ENCODE data around the gene CSAG1.
"Not testable (repeated sequence)": the region's sequence is repeated elsewhere in the genome, so short reads cannot be mapped to it uniquely, and the experiment has no call there.

The CSAG1 gene

GRCh38 chrX:152733261-152733975, at the start of gene CSAG1, which contains the start of gene MAGEA12:
Gene CSAG1 (minus strand): TSS chrX:152733721. CDS start chrX:152732460, 1,261 bp downstream.
Gene MAGEA12 (plus strand): TSS chrX:152733757. CDS start chrX:152736162, 2,405 bp downstream.
- Histone ChIP-seq H3K79me2 (ENCODE audit: insufficient read depth, low read length) (no peaks in the 10 kb centered on the region), H3K4me3 (ENCODE audit: insufficient read depth, low read length, poor library complexity, severe bottlenecking) (no peak within 1 kb of the TSS), H4K20me1 (ENCODE audit: low read depth, low read length) (no peaks in the 10 kb centered on the region), H3K27ac (ENCODE audit: low read depth, low read length) (no peak within 1 kb of the TSS), H3K27me3 (ENCODE audit: low read length) (no peaks in the 10 kb centered on the region), H3K36me3 (ENCODE audit: low read length) (no peaks in the 10 kb centered on the region), H3K4me2 (ENCODE audit: low read depth, low read length, poor library complexity, severe bottlenecking) (no peak within 1 kb of the TSS), H3K9me2 (replicated peaks; ENCODE audit: insufficient read depth, low read length) (no peaks in the 10 kb centered on the region), H2AFZ (ENCODE audit: low read depth, low read length, severe bottlenecking) (no peak within 1 kb of the TSS), H3K9ac (ENCODE audit: low read length) (no peak within 1 kb of the TSS), H3K9me3 (ENCODE audit: insufficient read depth, low read length) (no peaks in the 10 kb centered on the region), H3F3A (ENCODE audit: insufficient read depth) (no peaks in the 10 kb centered on the region)
- TF ChIP-seq EZH2phosphoT487 (conservative IDR thresholded peaks at IDR 0.05; ENCODE audit: low read length) (no peak), CTCF (IDR thresholded peaks at IDR 0.05; ENCODE audit: insufficient read depth, low read length, poor library complexity, severe bottlenecking) (no peak)

GRCh38 chrX:152769549-152770289, 36.2 kb upstream of the CSAG1 start, which contains the start of gene MAGEA6:
Gene MAGEA6 (minus strand): TSS chrX:152769689. CDS start chrX:152767650, 2,039 bp downstream.
- H2AFZ ChIP-seq (ENCODE audit: low read depth, low read length, severe bottlenecking); H3K27ac ChIP-seq (ENCODE audit: low read depth, low read length); H4K20me1 ChIP-seq (ENCODE audit: low read depth, low read length); H3F3A ChIP-seq (ENCODE audit: insufficient read depth); H3K9me3 ChIP-seq (ENCODE audit: insufficient read depth, low read length); H3K36me3 ChIP-seq (ENCODE audit: low read length); H3K9ac ChIP-seq (ENCODE audit: low read length); H3K4me2 ChIP-seq (ENCODE audit: low read depth, low read length, poor library complexity, severe bottlenecking); H3K79me2 ChIP-seq (ENCODE audit: insufficient read depth, low read length); H3K9me2 ChIP-seq (replicated peaks; ENCODE audit: insufficient read depth, low read length); H3K27me3 ChIP-seq (ENCODE audit: low read length); H3K4me3 ChIP-seq (ENCODE audit: insufficient read depth, low read length, poor library complexity, severe bottlenecking): not testable (repeated sequence)

GRCh38 chrX:152766562-152766961, 33.0 kb upstream of the CSAG1 start:
- not testable (repeated sequence) for H4K20me1 ChIP-seq (ENCODE audit: low read depth, low read length); H3K27me3 ChIP-seq (ENCODE audit: low read length); H3K9ac ChIP-seq (ENCODE audit: low read length); H3K9me3 ChIP-seq (ENCODE audit: insufficient read depth, low read length); H3K79me2 ChIP-seq (ENCODE audit: insufficient read depth, low read length); H3F3A ChIP-seq (ENCODE audit: insufficient read depth); H3K4me2 ChIP-seq (ENCODE audit: low read depth, low read length, poor library complexity, severe bottlenecking); H3K9me2 ChIP-seq (replicated peaks; ENCODE audit: insufficient read depth, low read length); H3K4me3 ChIP-seq (ENCODE audit: insufficient read depth, low read length, poor library complexity, severe bottlenecking); H3K27ac ChIP-seq (ENCODE audit: low read depth, low read length); H2AFZ ChIP-seq (ENCODE audit: low read depth, low read length, severe bottlenecking); H3K36me3 ChIP-seq (ENCODE audit: low read length)

- not testable (repeated sequence) for H3K9me2 ChIP-seq (replicated peaks; ENCODE audit: insufficient read depth, low read length); H3K27me3 ChIP-seq (ENCODE audit: low read length); H3F3A ChIP-seq (ENCODE audit: insufficient read depth); H4K20me1 ChIP-seq (ENCODE audit: low read depth, low read length); H3K27ac ChIP-seq (ENCODE audit: low read depth, low read length); H3K36me3 ChIP-seq (ENCODE audit: low read length); H2AFZ ChIP-seq (ENCODE audit: low read depth, low read length, severe bottlenecking); H3K4me2 ChIP-seq (ENCODE audit: low read depth, low read length, poor library complexity, severe bottlenecking); H3K4me3 ChIP-seq (ENCODE audit: insufficient read depth, low read length, poor library complexity, severe bottlenecking); H3K79me2 ChIP-seq (ENCODE audit: insufficient read depth, low read length); H3K9ac ChIP-seq (ENCODE audit: low read length); H3K9me3 ChIP-seq (ENCODE audit: insufficient read depth, low read length)
Observed at GRCh38 chrX:152761582-152761981, 28.1 kb upstream of the CSAG1 start.

- not testable (repeated sequence) for H3K4me2 ChIP-seq (ENCODE audit: low read depth, low read length, poor library complexity, severe bottlenecking); H3K27me3 ChIP-seq (ENCODE audit: low read length); H3K36me3 ChIP-seq (ENCODE audit: low read length); H3K27ac ChIP-seq (ENCODE audit: low read depth, low read length); H3K9ac ChIP-seq (ENCODE audit: low read length); H3K79me2 ChIP-seq (ENCODE audit: insufficient read depth, low read length); H3K9me3 ChIP-seq (ENCODE audit: insufficient read depth, low read length); H2AFZ ChIP-seq (ENCODE audit: low read depth, low read length, severe bottlenecking); H4K20me1 ChIP-seq (ENCODE audit: low read depth, low read length); H3F3A ChIP-seq (ENCODE audit: insufficient read depth); H3K9me2 ChIP-seq (replicated peaks; ENCODE audit: insufficient read depth, low read length); H3K4me3 ChIP-seq (ENCODE audit: insufficient read depth, low read length, poor library complexity, severe bottlenecking)
Observed at GRCh38 chrX:152759544-152759943, 26.0 kb upstream of the CSAG1 start.

GRCh38 chrX:152758918-152759317, 25.4 kb upstream of the CSAG1 start, which contains the start of gene CSAG3:
Gene CSAG3 (plus strand): TSS chrX:152759218.
- H3F3A ChIP-seq (ENCODE audit: insufficient read depth); H3K79me2 ChIP-seq (ENCODE audit: insufficient read depth, low read length); H3K4me3 ChIP-seq (ENCODE audit: insufficient read depth, low read length, poor library complexity, severe bottlenecking); H3K9me3 ChIP-seq (ENCODE audit: insufficient read depth, low read length); H2AFZ ChIP-seq (ENCODE audit: low read depth, low read length, severe bottlenecking); H3K9me2 ChIP-seq (replicated peaks; ENCODE audit: insufficient read depth, low read length); H3K36me3 ChIP-seq (ENCODE audit: low read length); H3K9ac ChIP-seq (ENCODE audit: low read length); H3K27ac ChIP-seq (ENCODE audit: low read depth, low read length); H3K4me2 ChIP-seq (ENCODE audit: low read depth, low read length, poor library complexity, severe bottlenecking); H4K20me1 ChIP-seq (ENCODE audit: low read depth, low read length); H3K27me3 ChIP-seq (ENCODE audit: low read length): not testable (repeated sequence)

GRCh38 chrX:152754871-152755270, 21.4 kb upstream of the CSAG1 start:
- H3K36me3 ChIP-seq (ENCODE audit: low read length); H3F3A ChIP-seq (ENCODE audit: insufficient read depth); H3K4me2 ChIP-seq (ENCODE audit: low read depth, low read length, poor library complexity, severe bottlenecking); H3K4me3 ChIP-seq (ENCODE audit: insufficient read depth, low read length, poor library complexity, severe bottlenecking); H3K79me2 ChIP-seq (ENCODE audit: insufficient read depth, low read length); H4K20me1 ChIP-seq (ENCODE audit: low read depth, low read length); H3K27me3 ChIP-seq (ENCODE audit: low read length); H3K27ac ChIP-seq (ENCODE audit: low read depth, low read length); H3K9me2 ChIP-seq (replicated peaks; ENCODE audit: insufficient read depth, low read length); H2AFZ ChIP-seq (ENCODE audit: low read depth, low read length, severe bottlenecking); H3K9ac ChIP-seq (ENCODE audit: low read length); H3K9me3 ChIP-seq (ENCODE audit: insufficient read depth, low read length): not testable (repeated sequence)

Measured in SU-DHL-6 (cell line).